ENCODE measurements around the gene SLC22A5. TPM values are rescaled to one million over a fixed set of nuclear protein-coding genes. Genes with fewer than 3 reads are reported as not detected.

SLC22A5 gene
- polyA plus RNA-seq, 2 of the 4 experiments (the other 2 are of a cell fraction) = 27.4 to 35.3 TPM

- H3K4me3 ChIP-seq = peak overlapping the region; percentile 87
- H3K4me1 ChIP-seq = peaks cover 48% of the 10 kb centered on the region
- FAIRE-seq (no peak), ATAC-seq (no peak), DNase-seq (ENCODE audit: low read depth in 1 of 2, low spot score in 1 of 2) (no peak)
- CTCF ChIA-PET = interaction anchor here (0.9 to 7.9 kb wide), 8 partner anchors 13 to 448 kb away, joined by 3 to 98 read pairs (median 4); no protein-coding TSS in a partner anchor
- 80% methylated on average over 5 of the region's 5 CpGs for WGBS (ENCODE audit: missing lambda C conversion rate)
- POLR2A ChIA-PET = interaction anchor here (1.3 kb wide), 2 partner anchors 77 to 78 kb away, joined by 3 to 4 read pairs; partner anchors contain the start of gene SLC22A4
- H3K27ac ChIP-seq = peak overlapping the region; percentile 92 to 93; a peak in 5 of 6 replicates
- TF ChIP-seq PBX3 (IDR thresholded peaks at IDR 0.05) (no peak), KDM1A (IDR thresholded peaks at IDR 0.05; ENCODE audit: low read depth) (no peak), ZFP36 (IDR thresholded peaks at IDR 0.05; ENCODE audit: borderline replicate concordance, partially characterized antibody) (no peak), CHD2 (IDR thresholded peaks at IDR 0.05; ENCODE audit: low read length, partially characterized antibody) (no peak), HDAC2 (IDR thresholded peaks at IDR 0.05) (no peak), EHF (CRISPR knock-in tag; IDR thresholded peaks at IDR 0.05) (no peak), FOXS1 (CRISPR knock-in tag; IDR thresholded peaks at IDR 0.05) (no peak), PHF8 (IDR thresholded peaks at IDR 0.05; ENCODE audit: borderline replicate concordance, low read depth) (no peak), POLR2AphosphoS2 (conservative IDR thresholded peaks at IDR 0.05; ENCODE audit: low read length) (no peak), KDM5A (IDR thresholded peaks at IDR 0.05) (no peak), NPAS2 (CRISPR knock-in tag; IDR thresholded peaks at IDR 0.05; ENCODE audit: borderline replicate concordance) (no peak), FOSB (CRISPR knock-in tag; IDR thresholded peaks at IDR 0.05) (no peak), HOXB5 (CRISPR knock-in tag; IDR thresholded peaks at IDR 0.05) (no peak), CHD4 (IDR thresholded peaks at IDR 0.05; ENCODE audit: borderline replicate concordance) (no peak), ELK1 (IDR thresholded peaks at IDR 0.05; ENCODE audit: low read depth, low read length) (no peak), POLR2A (IDR thresholded peaks at IDR 0.05; ENCODE audit: low read length) (no peak)
- H3K9me3 ChIP-seq = no peaks in the 10 kb centered on the region
- peak overlapping the region; percentile 81 for H3K4me2 ChIP-seq
These were observed 2.1 kb downstream of the SLC22A5 start for GRCh38 chr5:132371603-132371994.

GRCh38 chr5:132372127-132372526 is 2.6 kb downstream of the SLC22A5 start:
- Histone ChIP-seq H3K4me1 (peaks cover 43% of the 10 kb centered on the region), H3K27ac (peak overlapping the region; percentile 92 to 93; a peak in 4 of 6 replicates), H3K4me2 (peak overlapping the region; percentile 81), H3K4me3 (peak overlapping the region; percentile 87; the same call in 1 of the 3 replicates), H3K9me3 (no peaks in the 10 kb centered on the region)
- WGBS (ENCODE audit: missing lambda C conversion rate) = 86% methylated on average over 2 of the region's 2 CpGs
- CTCF ChIA-PET = interaction anchor here (0.8 to 7.9 kb wide), 5 partner anchors 13 to 448 kb away, joined by 3 to 98 read pairs (median 5); no protein-coding TSS in a partner anchor
- FAIRE-seq = no peak
- ATAC-seq = no peak
- no peak for TF ChIP-seq SMC3 (IDR thresholded peaks at IDR 0.05)
- no peak for TF ChIP-seq HEYL (CRISPR knock-in tag; IDR thresholded peaks at IDR 0.05)
- no peak for TF ChIP-seq KDM1A (IDR thresholded peaks at IDR 0.05; ENCODE audit: low read depth)
- no peak for TF ChIP-seq TP53 (CRISPR knock-in tag; IDR thresholded peaks at IDR 0.05)
- no peak for TF ChIP-seq NFE2L2 (conservative IDR thresholded peaks at IDR 0.05; ENCODE audit: low read length)
- TF ChIP-seq E2F6 (IDR thresholded peaks at IDR 0.05; ENCODE audit: borderline replicate concordance, low read depth) = no peak
- TF ChIP-seq ATOH8 (CRISPR knock-in tag; IDR thresholded peaks at IDR 0.05; ENCODE audit: low read depth) = no peak
- POLR2A ChIA-PET = interaction anchor here (1.3 kb wide), 2 partner anchors 78 to 79 kb away, joined by 3 to 4 read pairs; partner anchors contain the start of gene SLC22A4
- DNase-seq (ENCODE audit: low read depth in 1 of 2, low spot score in 1 of 2) = no peak
